IPS-NIHi11 (cell line): ENCODE results near the gene TNFSF15.

Experiments used
- DNase-seq: peaks from one replicate; pipeline ENCODE4 v3.0.0; 2012; ENCODE audit warnings: mixed read lengths, low spot score

The TNFSF15 gene

GRCh38 chr9:114825126-114825795 is 19.4 kb upstream of the TNFSF15 start:
- DNase-seq = no peak

DNA sequence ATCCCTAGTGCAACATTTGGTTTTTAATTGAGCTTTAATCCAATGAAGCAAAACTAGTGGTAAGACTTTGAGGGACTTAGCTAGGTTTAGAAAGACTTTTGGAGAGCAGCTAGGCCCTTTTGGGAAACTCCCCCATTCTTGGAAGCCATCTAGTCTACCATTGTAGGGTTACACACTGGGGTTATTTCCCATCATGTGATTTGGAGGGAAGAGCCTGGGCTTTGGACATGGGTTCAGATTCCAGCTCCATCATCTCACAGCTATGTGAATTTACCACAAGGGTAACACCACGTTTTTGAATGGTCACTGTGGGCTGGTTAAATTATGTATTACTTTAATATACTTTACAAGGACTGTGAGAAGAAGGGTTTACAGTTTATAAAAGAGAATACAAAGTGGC is 18.3 kb upstream of the TNFSF15 start:
- no peak for DNase-seq

DNA sequence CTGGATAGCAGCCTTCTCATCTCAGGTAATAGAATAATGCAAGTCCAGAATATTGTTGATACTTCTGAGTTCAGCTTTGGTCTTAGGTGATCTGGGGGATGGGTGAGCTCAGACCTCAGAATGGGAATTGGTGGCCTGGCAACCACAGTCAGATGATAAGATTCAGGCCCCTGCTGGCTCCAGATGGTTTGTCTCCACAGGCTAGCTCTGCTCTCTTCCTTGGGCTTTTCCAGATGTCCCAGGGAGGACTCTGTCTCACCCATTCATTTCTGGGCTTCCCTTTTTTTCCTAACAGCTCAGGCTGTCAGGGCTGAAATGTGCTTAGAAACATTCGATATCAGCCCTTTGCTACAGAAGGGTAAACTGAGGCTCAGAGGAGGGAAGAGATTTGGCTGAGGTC is 17.6 kb upstream of the TNFSF15 start:
- no peak for DNase-seq

DNA sequence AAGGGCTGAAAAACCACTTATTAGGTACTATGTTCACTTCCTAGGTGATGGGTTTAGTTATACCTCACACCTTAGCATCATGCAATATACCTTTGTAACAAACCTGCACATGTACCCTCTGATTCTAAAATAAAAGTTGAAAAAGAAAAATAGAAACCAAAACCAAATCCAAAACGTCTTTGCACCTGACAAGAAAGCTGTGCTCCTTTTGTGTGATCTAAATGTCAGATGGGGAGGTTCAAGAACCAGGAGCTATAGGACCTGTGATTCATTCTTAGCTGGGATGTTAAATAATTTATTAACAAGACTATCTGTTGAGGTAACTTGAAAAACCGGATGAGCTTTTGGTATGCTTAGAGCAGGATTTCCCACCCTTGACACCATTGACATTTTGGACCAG is 16.9 kb upstream of the TNFSF15 start:
- DNase-seq = no peak

- no peak for DNase-seq
Measured at GRCh38 chr9:114820776-114821501, 15.1 kb upstream of the TNFSF15 start.

DNA sequence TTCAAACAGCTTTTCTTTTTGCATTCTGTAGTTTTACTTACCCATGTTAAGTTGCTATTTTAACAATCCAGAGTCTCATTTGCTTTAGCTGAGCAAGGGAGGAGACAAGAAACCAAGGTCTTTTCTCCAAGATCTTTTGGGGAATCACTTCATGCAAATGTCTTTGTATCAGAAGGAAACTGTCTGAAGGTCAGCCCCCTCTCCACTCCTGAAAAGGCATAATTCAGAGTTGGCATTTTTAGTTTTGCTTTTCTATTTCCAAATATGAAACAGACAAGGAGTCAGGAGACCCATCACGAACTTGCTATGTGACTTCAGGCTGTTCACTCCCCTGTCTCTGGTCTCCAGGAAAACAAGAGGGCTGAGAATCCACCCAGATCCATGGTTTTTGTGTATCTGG is 12.3 kb upstream of the TNFSF15 start:
- no peak for DNase-seq

- DNase-seq = no peak
Measured at GRCh38 chr9:114813717-114814418, 8.0 kb upstream of the TNFSF15 start.

GRCh38 chr9:114811966-114812636 is 6.3 kb upstream of the TNFSF15 start:
- no peak for DNase-seq

GRCh38 chr9:114811301-114811700 is 5.5 kb upstream of the TNFSF15 start:
- DNase-seq = no peak

GRCh38 chr9:114810614-114811013 is 4.8 kb upstream of the TNFSF15 start:
- no peak for DNase-seq

- DNase-seq = no peak
Measured at GRCh38 chr9:114806526-114806900, 674 bp upstream of the TNFSF15 start.

DNA sequence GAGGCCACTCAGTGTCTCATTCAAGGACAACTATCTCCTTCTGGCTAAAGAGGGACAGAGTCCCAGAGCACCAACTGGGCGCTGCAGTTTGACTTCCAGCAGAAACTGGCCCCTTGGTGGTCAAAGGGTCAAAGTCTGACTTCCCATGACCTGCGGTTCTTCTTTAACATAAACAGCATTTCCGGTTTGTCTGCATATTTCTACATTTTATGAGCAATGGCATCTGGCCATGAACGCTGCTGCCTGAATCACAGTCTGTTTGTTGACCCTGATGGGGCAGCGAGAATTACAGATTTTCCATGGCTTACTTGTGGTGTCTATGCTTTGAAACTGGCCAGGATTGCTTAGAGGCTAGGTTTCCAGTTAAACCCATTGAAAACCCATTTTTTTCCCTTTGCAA is 1.3 kb downstream of the TNFSF15 start:
- DNase-seq = no peak

- DNase-seq = no peak
Measured at GRCh38 chr9:114803479-114804265, 2.2 kb downstream of the TNFSF15 start.

- no peak for DNase-seq
Measured at GRCh38 chr9:114799925-114800324, 5.9 kb downstream of the TNFSF15 start.

- peak; percentile 68 for DNase-seq
Measured at GRCh38 chr9:114799441-114799840, 6.4 kb downstream of the TNFSF15 start.

GRCh38 chr9:114798780-114799427 is 6.9 kb downstream of the TNFSF15 start:
- no peak for DNase-seq

DNA sequence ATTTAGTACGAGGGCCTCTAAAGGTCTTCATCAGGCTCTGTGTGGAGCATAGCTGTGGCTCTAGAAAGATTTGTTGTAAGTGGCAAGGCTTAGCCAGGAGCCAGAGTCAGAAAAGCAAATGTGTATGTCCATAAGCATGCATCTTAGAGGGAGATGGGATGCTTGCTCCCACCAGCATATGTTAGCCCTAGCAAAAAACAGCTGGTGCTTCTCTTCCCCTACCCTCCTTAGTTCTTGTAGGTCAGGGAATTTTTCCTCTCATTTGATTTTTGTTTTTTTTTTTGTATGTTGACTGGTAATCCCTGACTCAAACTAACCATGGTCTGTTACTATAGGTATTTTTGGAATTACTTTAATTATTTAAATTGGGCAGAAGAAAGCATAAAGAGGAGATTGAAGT is 7.7 kb downstream of the TNFSF15 start:
- DNase-seq = no peak

DNA sequence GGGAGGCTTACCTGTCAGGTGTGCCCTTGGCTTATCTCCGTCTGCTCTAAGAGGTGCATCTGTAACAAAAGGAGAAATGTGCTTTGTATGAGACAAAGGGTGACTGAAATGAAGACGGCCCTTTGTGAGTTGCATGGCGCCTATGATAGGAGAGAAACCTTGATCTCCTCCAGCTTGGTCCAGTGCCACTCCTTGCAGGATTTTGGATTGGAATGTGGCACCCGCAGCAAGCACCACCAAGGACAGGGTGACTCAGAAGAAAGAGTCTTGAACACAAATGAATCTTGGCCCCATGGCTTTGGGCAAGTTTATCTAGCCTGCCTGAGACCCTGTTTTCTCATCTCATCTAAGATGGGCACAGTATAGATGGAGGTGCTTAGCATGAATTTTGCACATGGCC is 13.4 kb downstream of the TNFSF15 start:
- DNase-seq = no peak

DNA sequence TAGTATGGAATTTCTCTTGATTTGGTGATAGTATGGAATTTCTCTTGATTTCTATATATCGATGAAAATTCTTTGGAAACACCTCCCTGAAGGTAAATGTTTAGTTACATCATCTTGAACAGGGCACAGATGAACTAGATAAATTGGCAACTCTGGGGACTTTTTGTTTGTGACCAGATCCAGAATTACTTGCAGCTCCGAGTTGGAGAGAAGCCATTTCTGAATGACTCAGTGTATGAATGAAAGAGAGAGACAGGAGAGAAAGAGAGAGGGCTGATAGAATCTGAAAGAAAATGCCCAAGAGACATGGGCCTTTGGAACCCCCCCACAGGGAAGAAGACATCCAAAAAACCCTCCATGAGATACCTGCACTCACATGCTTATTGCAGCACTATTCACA is 14.1 kb downstream of the TNFSF15 start:
- DNase-seq = no peak

GRCh38 chr9:114791312-114791711 is 14.5 kb downstream of the TNFSF15 start:
- no peak for DNase-seq

DNA sequence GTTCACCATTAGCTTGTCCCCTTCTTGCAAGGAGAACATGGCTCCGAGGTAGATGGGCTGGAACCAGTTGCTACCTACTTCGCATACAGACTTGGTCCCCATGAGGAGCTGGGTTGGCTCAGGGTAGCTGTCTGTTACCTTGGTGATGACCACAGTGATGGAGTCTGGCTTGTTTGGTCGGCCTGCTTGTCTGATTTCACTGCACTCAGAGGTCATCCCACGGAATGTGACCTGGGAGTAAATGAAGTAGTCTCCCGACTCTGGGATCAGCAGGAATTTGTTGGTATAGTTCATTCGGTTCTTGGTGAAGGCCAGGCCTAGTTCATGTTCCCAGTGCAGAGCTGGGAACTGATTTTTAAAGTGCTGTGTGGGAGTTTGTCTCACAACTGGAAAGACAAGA is 15.3 kb downstream of the TNFSF15 start:
- no peak for DNase-seq
